ENCODE measurements around the gene CCDC149. TPM values are rescaled to one million over a fixed set of nuclear protein-coding genes. Genes with fewer than 3 reads are reported as not detected.

The CCDC149 gene
- total RNA-seq, 1 donor from 2014 or later, result 8.0 TPM

DNA sequence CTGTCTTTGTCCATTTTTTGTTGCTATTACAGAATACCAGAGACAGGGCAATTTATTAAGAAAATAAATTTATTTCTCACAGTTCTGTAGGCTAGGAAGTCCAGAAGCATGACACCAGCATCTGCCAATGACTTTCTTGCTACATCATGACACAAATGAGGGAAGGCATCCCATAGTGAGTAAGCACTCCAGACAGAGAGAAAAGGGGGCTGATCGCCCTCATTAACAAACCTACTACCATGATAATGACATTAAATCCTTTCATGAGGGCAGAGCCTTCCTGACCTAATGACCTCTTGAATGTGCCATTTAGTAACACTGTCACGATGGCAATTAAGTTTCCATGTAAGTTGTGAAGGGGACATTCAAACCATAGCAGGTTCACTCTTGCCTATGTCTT, 20.1 kb downstream of the CCDC149 start:
- H3K27me3 ChIP-seq (ENCODE audit: control insufficient read depth, insufficient read depth, low read length), result no peaks in the 10 kb centered on the region
- H3K36me3 ChIP-seq (ENCODE audit: control insufficient read depth, insufficient read depth, low read length), result no peaks in the 10 kb centered on the region
- TF ChIP-seq, protein P1, sequence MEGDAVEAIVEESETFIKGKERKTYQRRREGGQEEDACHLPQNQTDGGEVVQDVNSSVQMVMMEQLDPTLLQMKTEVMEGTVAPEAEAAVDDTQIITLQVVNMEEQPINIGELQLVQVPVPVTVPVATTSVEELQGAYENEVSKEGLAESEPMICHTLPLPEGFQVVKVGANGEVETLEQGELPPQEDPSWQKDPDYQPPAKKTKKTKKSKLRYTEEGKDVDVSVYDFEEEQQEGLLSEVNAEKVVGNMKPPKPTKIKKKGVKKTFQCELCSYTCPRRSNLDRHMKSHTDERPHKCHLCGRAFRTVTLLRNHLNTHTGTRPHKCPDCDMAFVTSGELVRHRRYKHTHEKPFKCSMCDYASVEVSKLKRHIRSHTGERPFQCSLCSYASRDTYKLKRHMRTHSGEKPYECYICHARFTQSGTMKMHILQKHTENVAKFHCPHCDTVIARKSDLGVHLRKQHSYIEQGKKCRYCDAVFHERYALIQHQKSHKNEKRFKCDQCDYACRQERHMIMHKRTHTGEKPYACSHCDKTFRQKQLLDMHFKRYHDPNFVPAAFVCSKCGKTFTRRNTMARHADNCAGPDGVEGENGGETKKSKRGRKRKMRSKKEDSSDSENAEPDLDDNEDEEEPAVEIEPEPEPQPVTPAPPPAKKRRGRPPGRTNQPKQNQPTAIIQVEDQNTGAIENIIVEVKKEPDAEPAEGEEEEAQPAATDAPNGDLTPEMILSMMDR (IDR thresholded peaks at IDR 0.05; ENCODE audit: insufficient read depth, low read length, poor library complexity, severe bottlenecking), result no peak
- no peak overlapping the region for H3K4me3 ChIP-seq (ENCODE audit: low read depth, low read length)
- no peak for DNase-seq (ENCODE audit: low read depth)

DNA sequence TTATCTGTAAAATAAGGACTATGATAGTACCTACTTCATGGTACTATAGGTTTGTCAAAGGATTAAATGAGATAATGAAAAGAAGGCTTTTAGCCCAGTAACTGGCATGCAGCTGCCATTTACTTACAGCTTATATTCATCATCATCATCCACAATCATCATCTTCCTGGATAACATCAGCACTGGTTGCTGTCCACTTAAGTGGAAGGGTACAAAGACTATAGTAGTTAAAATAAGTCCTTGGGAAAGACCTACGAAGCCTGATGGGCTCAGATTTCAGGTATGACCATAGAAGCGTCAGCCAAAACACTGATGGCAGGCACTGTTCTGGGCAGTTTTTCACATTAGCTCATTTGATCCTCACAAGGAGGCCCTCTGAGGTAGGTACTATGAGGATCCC, 20.6 kb downstream of the CCDC149 start:
- H3K4me3 ChIP-seq (ENCODE audit: low read depth, low read length), result no peak overlapping the region
- no peaks in the 10 kb centered on the region for H3K36me3 ChIP-seq (ENCODE audit: control insufficient read depth, insufficient read depth, low read length)
- no peak for DNase-seq (ENCODE audit: low read depth)
- H3K27me3 ChIP-seq (ENCODE audit: control insufficient read depth, insufficient read depth, low read length), result no peaks in the 10 kb centered on the region
- TF ChIP-seq, protein P1 (IDR thresholded peaks at IDR 0.05; ENCODE audit: insufficient read depth, low read length, poor library complexity, severe bottlenecking), result no peak

DNA sequence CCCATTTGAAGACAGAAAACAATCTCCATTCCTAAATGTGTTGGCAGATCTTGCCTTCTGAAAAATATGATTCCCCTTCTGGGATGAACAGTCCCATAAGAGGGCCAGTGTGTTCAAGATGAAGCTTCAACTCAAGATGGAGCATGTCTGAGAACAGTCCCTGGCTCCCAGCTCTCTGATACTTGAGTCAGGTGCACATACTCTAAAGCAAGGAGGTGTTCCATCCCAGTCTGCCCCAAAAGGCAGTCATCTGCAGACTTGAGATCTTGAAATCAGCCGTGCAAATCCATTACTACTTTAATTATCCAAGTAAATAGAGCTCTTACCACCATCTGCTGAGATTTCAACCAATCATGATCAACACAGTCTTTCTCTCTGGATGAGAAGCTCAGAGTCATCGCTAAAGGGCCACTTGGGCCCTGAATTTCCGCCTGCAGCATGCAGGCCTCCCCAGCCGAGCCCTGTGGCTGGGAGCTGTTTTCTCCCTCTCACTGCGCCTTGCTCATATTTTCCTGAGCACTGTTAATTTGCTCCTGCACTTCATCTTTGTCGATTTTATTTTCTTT, 22.2 kb downstream of the CCDC149 start:
- no peak for DNase-seq (ENCODE audit: low read depth)
- no peak overlapping the region for H3K4me3 ChIP-seq (ENCODE audit: low read depth, low read length)
- H3K27me3 ChIP-seq (ENCODE audit: control insufficient read depth, insufficient read depth, low read length), result no peaks in the 10 kb centered on the region
- TF ChIP-seq, protein P1 (IDR thresholded peaks at IDR 0.05; ENCODE audit: insufficient read depth, low read length, poor library complexity, severe bottlenecking), result no peak
- no peaks in the 10 kb centered on the region for H3K36me3 ChIP-seq (ENCODE audit: control insufficient read depth, insufficient read depth, low read length)

DNA sequence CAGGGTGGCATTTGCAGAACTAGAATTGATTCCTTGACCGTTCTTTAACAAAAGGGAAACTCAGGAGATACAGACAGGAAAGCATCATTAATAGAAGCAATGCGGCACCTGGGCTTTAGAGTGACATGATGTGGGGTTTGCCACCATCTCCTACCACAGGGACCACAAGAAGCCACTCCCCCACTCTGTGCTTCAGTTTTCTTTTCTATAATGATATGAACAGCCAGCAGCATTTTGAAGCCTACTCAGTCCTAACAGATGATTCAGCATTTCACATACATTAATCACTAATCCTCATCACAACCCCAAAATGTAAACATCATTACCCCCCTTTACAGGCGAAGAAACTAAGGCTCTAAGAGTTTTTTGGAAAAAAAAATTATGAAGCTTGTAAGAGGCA, 22.9 kb downstream of the CCDC149 start:
- TF ChIP-seq, protein P1 (IDR thresholded peaks at IDR 0.05; ENCODE audit: insufficient read depth, low read length, poor library complexity, severe bottlenecking), result no peak
- Histone ChIP-seq H3K36me3 (ENCODE audit: control insufficient read depth, insufficient read depth, low read length) (no peaks in the 10 kb centered on the region), H3K27me3 (ENCODE audit: control insufficient read depth, insufficient read depth, low read length) (no peaks in the 10 kb centered on the region), H3K4me3 (ENCODE audit: low read depth, low read length) (no peak overlapping the region)
- DNase-seq (ENCODE audit: low read depth), result no peak

DNA sequence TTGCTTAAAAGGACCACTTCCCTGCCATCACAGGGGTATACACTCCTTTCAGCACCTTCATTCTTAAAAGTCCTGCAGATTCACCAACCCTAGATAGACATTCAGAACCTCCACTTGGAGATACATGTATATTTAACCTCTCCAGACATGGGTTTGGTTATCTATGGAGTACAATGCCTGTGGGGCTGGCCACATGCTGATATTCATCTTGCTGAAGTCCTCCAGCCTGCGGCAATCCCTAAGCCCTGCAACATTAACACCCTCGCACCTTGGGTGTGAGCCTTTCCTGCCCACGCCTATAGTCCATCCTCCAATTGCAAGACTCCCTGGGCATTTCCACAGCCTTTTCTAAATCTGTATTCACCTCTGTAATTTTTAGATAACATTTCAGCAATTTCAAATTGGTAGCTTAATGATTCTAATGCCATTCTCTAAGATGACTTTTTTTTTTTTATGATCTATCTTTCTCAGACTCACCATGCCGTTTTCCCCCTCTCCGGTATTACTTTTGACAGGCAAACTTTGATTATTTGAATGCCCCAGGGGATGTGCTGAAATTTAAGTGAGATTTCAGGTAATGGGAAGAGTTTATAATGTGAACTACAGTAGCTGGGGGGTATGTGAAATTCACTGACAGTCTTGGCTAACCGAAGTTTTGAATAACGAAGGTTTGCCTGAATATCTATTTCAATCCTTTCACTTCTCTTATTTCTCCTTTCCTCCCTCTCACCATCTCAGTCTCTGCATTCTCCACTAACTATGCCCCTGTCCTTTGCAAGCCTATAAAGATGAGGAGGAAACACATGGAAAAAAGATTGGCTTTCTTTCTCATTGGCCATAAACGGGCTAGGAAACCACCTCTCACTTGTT, 24.1 kb downstream of the CCDC149 start:
- TF ChIP-seq, protein P1 (IDR thresholded peaks at IDR 0.05; ENCODE audit: insufficient read depth, low read length, poor library complexity, severe bottlenecking), result no peak
- H3K36me3 ChIP-seq (ENCODE audit: control insufficient read depth, insufficient read depth, low read length), result no peaks in the 10 kb centered on the region
- no peaks in the 10 kb centered on the region for H3K27me3 ChIP-seq (ENCODE audit: control insufficient read depth, insufficient read depth, low read length)
- DNase-seq (ENCODE audit: low read depth), result no peak
- H3K4me3 ChIP-seq (ENCODE audit: low read depth, low read length), result no peak overlapping the region

All from kidney epithelial cell (primary cell).